ENCODE measurements around the gene ACAP3. TPM values are rescaled to one million over a fixed set of nuclear protein-coding genes. Genes with fewer than 3 reads are reported as not detected.
A peak's percentile ranks its signal among the peaks of the same experiment; 100 is the strongest.

ACAP3 gene
- total RNA-seq, 6 experiments from 2014 or later: 39.4 to 50.8 (median 42.6) TPM

DNA sequence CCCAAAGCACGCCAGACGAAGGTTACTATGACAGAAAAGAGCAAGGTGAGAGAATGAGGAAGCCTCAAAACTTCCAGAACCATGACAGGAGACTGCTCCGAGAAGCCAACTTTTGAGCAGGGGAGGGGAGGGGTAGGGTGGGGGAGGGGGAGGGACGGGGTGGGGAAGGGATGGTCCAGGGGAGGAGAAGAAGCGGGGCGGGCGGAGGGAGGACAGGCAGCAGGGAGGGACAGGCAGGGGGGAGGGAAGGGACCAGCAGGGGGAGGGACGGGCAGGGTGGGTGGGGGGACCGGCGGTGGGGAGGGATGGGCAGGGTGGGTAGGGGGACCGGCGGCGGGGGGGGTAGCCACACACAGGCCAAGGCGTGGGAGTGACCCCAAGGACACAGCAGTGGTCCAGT is 14.7 kb upstream of the ACAP3 start:
- H3K27me3 Mint-ChIP-seq (ENCODE audit: insufficient read depth): peaks cover 14% of the 10 kb centered on the region
- H3K9me3 Mint-ChIP-seq: no peaks in the 10 kb centered on the region
- peaks cover 6% of the 10 kb centered on the region for H3K36me3 Mint-ChIP-seq (ENCODE audit: low read depth)
- no peak for TF ChIP-seq CTCF (IDR thresholded peaks at IDR 0.05)
- peaks cover 51% of the 10 kb centered on the region for H3K4me1 Mint-ChIP-seq (ENCODE audit: low read depth)
- DNase-seq: no peak
- H3K27ac Mint-ChIP-seq: peak overlapping the region; percentile 67; the same call in 1 of the 2 replicates
- peak overlapping the region; percentile 69 for H3K4me3 Mint-ChIP-seq

- Mint-ChIP-seq H3K4me3 (0 out of 2 replicates have a peak overlapping the region, but pooled peaks have one; percentile 7), H3K4me1 (ENCODE audit: low read depth) (peaks cover 55% of the 10 kb centered on the region), H3K9me3 (no peaks in the 10 kb centered on the region), H3K27ac (peak overlapping the region; percentile 31), H3K27me3 (ENCODE audit: insufficient read depth) (peaks cover 13% of the 10 kb centered on the region), H3K36me3 (ENCODE audit: low read depth) (peaks cover 9% of the 10 kb centered on the region)
- DNase-seq: no peak
- TF ChIP-seq CTCF (IDR thresholded peaks at IDR 0.05): no peak
Observed at GRCh38 chr1:1321477-1321876, 13.7 kb upstream of the ACAP3 start.

DNA sequence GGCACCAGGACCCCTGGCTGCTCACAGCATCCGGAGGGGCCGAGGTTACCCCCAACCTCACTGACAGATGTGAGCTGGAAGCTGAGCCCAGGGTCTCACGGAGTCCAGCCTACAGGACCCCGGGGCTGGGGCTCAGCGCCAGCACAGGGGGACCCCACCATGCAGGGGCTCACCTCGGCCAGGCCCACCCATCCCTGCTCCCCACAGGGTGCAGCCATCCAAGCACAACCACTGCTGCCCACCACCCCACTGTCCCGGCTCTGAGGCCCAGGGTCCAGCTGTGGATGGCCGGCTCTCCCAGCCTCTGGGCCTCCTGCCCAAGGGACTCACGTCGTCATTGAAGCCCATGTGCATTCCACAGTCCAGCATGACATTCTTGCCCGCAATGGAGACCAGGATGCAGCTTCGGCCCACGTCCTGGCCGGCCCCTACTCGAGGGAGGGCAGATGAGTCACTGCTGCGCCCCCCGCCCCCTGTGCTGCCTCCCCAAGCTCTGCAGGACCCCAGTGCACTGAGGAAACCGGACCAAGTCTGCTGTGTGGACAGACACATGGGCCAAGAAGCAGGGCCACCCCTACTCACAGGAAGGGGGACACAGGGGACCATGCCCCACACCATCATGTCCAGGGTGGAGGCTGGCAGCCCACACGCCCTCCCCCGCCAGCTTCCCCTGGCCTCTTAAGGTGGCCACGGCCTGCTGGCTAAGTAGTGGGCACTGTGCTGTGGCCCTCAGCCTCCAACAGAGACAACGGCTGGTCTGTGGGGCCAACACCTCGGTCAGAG is 13.1 kb upstream of the ACAP3 start:
- H3K9me3 Mint-ChIP-seq: no peaks in the 10 kb centered on the region
- 0 out of 2 replicates have a peak overlapping the region, but pooled peaks have one; percentile 7 for H3K4me3 Mint-ChIP-seq
- peaks cover 9% of the 10 kb centered on the region for H3K36me3 Mint-ChIP-seq (ENCODE audit: low read depth)
- H3K27me3 Mint-ChIP-seq (ENCODE audit: insufficient read depth): peaks cover 15% of the 10 kb centered on the region
- H3K4me1 Mint-ChIP-seq (ENCODE audit: low read depth): peaks cover 51% of the 10 kb centered on the region
- peak overlapping the region; percentile 61 for H3K27ac Mint-ChIP-seq
- DNase-seq: no peak
- TF ChIP-seq CTCF (IDR thresholded peaks at IDR 0.05): no peak

DNA sequence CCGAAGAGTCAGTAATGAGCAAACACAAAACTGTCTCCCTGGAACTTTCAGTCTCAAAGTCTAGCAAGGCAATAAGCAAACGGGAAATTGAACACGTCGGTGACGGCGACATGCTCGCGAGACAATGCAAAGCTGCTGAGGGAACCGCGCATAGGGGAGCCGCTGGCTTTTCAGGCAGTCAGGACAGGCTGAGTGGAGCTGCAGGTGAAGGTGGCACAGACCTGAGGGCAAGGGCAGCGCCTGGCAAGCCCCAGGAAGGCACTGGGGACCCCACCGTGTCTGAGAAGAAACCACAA is 11.9 kb upstream of the ACAP3 start:
- no peak for TF ChIP-seq CTCF (IDR thresholded peaks at IDR 0.05)
- Mint-ChIP-seq H3K36me3 (ENCODE audit: low read depth) (peaks cover 9% of the 10 kb centered on the region), H3K27me3 (ENCODE audit: insufficient read depth) (peaks cover 18% of the 10 kb centered on the region), H3K9me3 (no peaks in the 10 kb centered on the region), H3K27ac (peak overlapping the region; percentile 91), H3K4me1 (ENCODE audit: low read depth) (peaks cover 45% of the 10 kb centered on the region), H3K4me3 (no peak overlapping the region)
- no peak for DNase-seq

GRCh38 chr1:1318777-1319645 is 11.3 kb upstream of the ACAP3 start:
- DNase-seq: no peak
- peaks cover 18% of the 10 kb centered on the region for H3K27me3 Mint-ChIP-seq (ENCODE audit: insufficient read depth)
- H3K9me3 Mint-ChIP-seq: no peaks in the 10 kb centered on the region
- H3K36me3 Mint-ChIP-seq (ENCODE audit: low read depth): peaks cover 9% of the 10 kb centered on the region
- 0 out of 2 replicates have a peak, but pooled peaks have one; percentile 11 for TF ChIP-seq CTCF (IDR thresholded peaks at IDR 0.05)
- no peak overlapping the region for H3K4me3 Mint-ChIP-seq
- peak overlapping the region; percentile 91 for H3K27ac Mint-ChIP-seq
- H3K4me1 Mint-ChIP-seq (ENCODE audit: low read depth): peaks cover 45% of the 10 kb centered on the region
